Uterus (tissue), 4 donors: ENCODE measurements around the gene LITAF. TPM values are rescaled to one million over a fixed set of nuclear protein-coding genes. Genes with fewer than 3 reads are reported as not detected.

Experiments used
- DNase-seq, 2 donors: peaks; one replicate each; pipeline ENCODE4 v3.0.0-alpha.2; 2019 to 2020
- H3K27ac ChIP-seq, 2 donors: fragments of 200-600 bp; sonication (generic); 1 replicate in 1 of 2; 2 replicates in 1 of 2; pipeline ENCODE4 v1.5.1; 2016 to 2018
- H3K27me3 ChIP-seq, 2 donors: fragments of 200-600 bp; sonication (generic); one replicate each; pipeline ENCODE4 v1.5.1; 2018 to 2019; ENCODE audit warnings: control low read depth in 1 of 2
- H3K36me3 ChIP-seq, 2 donors: fragments of 200-600 bp; sonication (generic); one replicate each; pipeline ENCODE4 v1.5.1; 2019; ENCODE audit warnings: control low read depth in 1 of 2
- H3K4me1 ChIP-seq, 2 donors: fragments of 200-600 bp; sonication (generic); one replicate each; pipeline ENCODE4 v1.5.1; 2018 to 2019; ENCODE audit warnings: control low read depth in 1 of 2
- H3K4me3 ChIP-seq, 2 donors: fragments of 200-600 bp; sonication (generic); 1 replicate in 1 of 2; 2 replicates in 1 of 2; pipeline ENCODE4 v1.5.1; 2018 to 2019; ENCODE audit warnings: mild to moderate bottlenecking in 1 of 2
- H3K9me3 ChIP-seq, 2 donors: fragments of 200-600 bp; sonication (generic); one replicate each; pipeline ENCODE4 v1.5.1; 2019; ENCODE audit warnings: control low read depth in 1 of 2
- CTCF ChIP-seq, 4 experiments: fragments of 200-600 bp in 2 of 4; fragments of 450-650 bp in 2 of 4; sonication (generic) in 2 of 4; IDR thresholded peaks; one replicate each; pipeline ENCODE4 v1.5.1; 2016 to 2019; ENCODE audit warnings: antibody characterized with exemption in 4 of 4, mild to moderate bottlenecking in 2 of 4, moderate library complexity in 1 of 4
- POLR2A ChIP-seq, 2 donors: fragments of 450-650 bp; IDR thresholded peaks; one replicate each; pipeline ENCODE4 v1.6.1; 2016; ENCODE audit warnings: antibody characterized with exemption in 2 of 2, mild to moderate bottlenecking in 1 of 2, moderate library complexity in 1 of 2
- intact Hi-C: fragments of 100-400 bp; cut with DNase I; formaldehyde crosslinking; loops from one replicate; pipeline ENCODE4 v1.15.1; 2023; ENCODE audit warnings: low total_unique reads
- total RNA-seq, 4 donors: library from RNA; depleted of rRNA in 3 of 4; stranded (reverse); fragments of >200 nt in 3 of 4; gene quantifications; one replicate each; pipeline versions ENCODE4 v1.1.0 to v1.2.4, GENCODE V29; 2014 to 2023
- donor health status: DM: yes; HTN: yes; CAD: no.

Gene LITAF
- total RNA-seq, 4 donors from 2014 or later: 46.9 to 163 (median 73.2) TPM

- no peaks in the 10 kb centered on the region for H3K9me3 ChIP-seq
- intact Hi-C loops: no loop called here
- H3K27me3 ChIP-seq: no peaks in the 10 kb centered on the region
- no peaks in the 10 kb centered on the region for H3K36me3 ChIP-seq
- no peak for TF ChIP-seq CTCF (IDR thresholded peaks at IDR 0.05)
- TF ChIP-seq POLR2A (IDR thresholded peaks at IDR 0.05): no peak
- no peak for DNase-seq
- no peaks in the 10 kb centered on the region for H3K4me1 ChIP-seq
- H3K27ac ChIP-seq: no peak overlapping the region
- H3K4me3 ChIP-seq: no peak overlapping the region
Measured at GRCh38 chr16:11588321-11589197, 1.8 kb upstream of the LITAF start.

GRCh38 chr16:11587643-11588247 is 1.0 kb upstream of the LITAF start:
- Histone ChIP-seq H3K9me3 (no peaks in the 10 kb centered on the region), H3K36me3 (no peaks in the 10 kb centered on the region), H3K27me3 (no peaks in the 10 kb centered on the region), H3K27ac (peak overlapping the region; percentile 97), H3K4me3 (peak overlapping the region; percentile 74 to 90), H3K4me1 (no peaks in the 10 kb centered on the region)
- TF ChIP-seq CTCF (IDR thresholded peaks at IDR 0.05) (no peak), POLR2A (IDR thresholded peaks at IDR 0.05) (no peak)
- DNase-seq: no peak
- intact Hi-C loops: no loop called here

- H3K27me3 ChIP-seq: no peaks in the 10 kb centered on the region
- TF ChIP-seq POLR2A (IDR thresholded peaks at IDR 0.05) (no peak), CTCF (IDR thresholded peaks at IDR 0.05) (no peak)
Measured at GRCh38 chr16:11586378-11586855, 302 bp downstream of the LITAF start.

GRCh38 chr16:11585460-11586377 is 1.0 kb downstream of the LITAF start:
- DNase-seq: peak in 1 of 2 donors; percentile 35
- Histone ChIP-seq H3K4me1 (no peaks in the 10 kb centered on the region), H3K27ac (peak overlapping the region; percentile 97), H3K4me3 (peak overlapping the region; percentile 74 to 90), H3K36me3 (no peaks in the 10 kb centered on the region), H3K27me3 (no peaks in the 10 kb centered on the region), H3K9me3 (no peaks in the 10 kb centered on the region)
- intact Hi-C loops: no loop called here
- TF ChIP-seq CTCF (IDR thresholded peaks at IDR 0.05): peak in 1 of 4 experiments; percentile 4
- peak in 1 of 2 donors; percentile 34 for TF ChIP-seq POLR2A (IDR thresholded peaks at IDR 0.05)

More at GRCh38 chr16:11586378-11586855, 302 bp downstream of the LITAF start:
- no peaks in the 10 kb centered on the region for H3K36me3 ChIP-seq
- intact Hi-C loops: no loop called here
- peak overlapping the region; percentile 74 to 90 for H3K4me3 ChIP-seq
- no peaks in the 10 kb centered on the region for H3K4me1 ChIP-seq
- DNase-seq: no peak
- no peaks in the 10 kb centered on the region for H3K9me3 ChIP-seq
- H3K27ac ChIP-seq: peak overlapping the region; percentile 97
